ENCODE results near the gene RFC4.

RFC4 gene

GRCh38 chr3:186787642-186788481 is 18.4 kb downstream of the RFC4 start:
- no peaks in the 10 kb centered on the region for H3K27me3 ChIP-seq (ENCODE audit: control insufficient read depth in 2 of 2, insufficient read depth in 2 of 2, low read length in 2 of 2)
- peaks cover 59 to 62% of the 10 kb centered on the region in 2 donors for H3K36me3 ChIP-seq (ENCODE audit: control insufficient read depth in 2 of 2, insufficient read depth in 2 of 2, low read length in 2 of 2)
- no peak overlapping the region for H3K27ac ChIP-seq (ENCODE audit: low read depth in 2 of 2, low read length in 2 of 2)
- H3K9me3 ChIP-seq (ENCODE audit: control insufficient read depth in 2 of 2, low read length in 2 of 2), result no peaks in the 10 kb centered on the region
- peaks cover 24 to 27% of the 10 kb centered on the region in 2 donors for H3K4me1 ChIP-seq (ENCODE audit: control insufficient read depth in 2 of 2, insufficient read depth in 2 of 2, low read length in 2 of 2)
- H3K4me3 ChIP-seq (ENCODE audit: low read length in 2 of 2), result peak overlapping the region in 1 of 2 donors; percentile 27
- H3K9ac ChIP-seq (ENCODE audit: low read depth in 1 of 2, low read length in 2 of 2), result no peak overlapping the region

DNA sequence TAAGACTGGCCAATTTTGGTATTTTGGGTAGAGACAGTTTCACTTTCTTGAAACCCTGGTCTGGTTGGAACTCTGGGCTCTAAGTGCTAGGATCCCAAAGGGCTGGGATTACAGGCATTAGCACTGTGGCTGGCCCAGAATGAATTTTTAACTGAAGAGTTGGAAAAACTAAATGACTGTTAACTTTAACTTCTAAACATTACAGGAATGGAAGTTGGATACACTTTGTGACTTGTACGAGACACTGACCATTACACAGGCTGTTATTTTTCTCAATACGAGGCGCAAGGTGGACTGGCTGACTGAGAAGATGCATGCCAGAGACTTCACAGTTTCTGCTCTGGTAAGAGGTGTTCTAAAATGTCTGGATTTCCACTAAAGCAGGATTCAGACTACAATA is 19.4 kb downstream of the RFC4 start:
- peaks cover 24 to 27% of the 10 kb centered on the region in 2 donors for H3K4me1 ChIP-seq (ENCODE audit: control insufficient read depth in 2 of 2, insufficient read depth in 2 of 2, low read length in 2 of 2)
- H3K36me3 ChIP-seq (ENCODE audit: control insufficient read depth in 2 of 2, insufficient read depth in 2 of 2, low read length in 2 of 2), result peaks cover 59 to 62% of the 10 kb centered on the region in 2 donors
- H3K27ac ChIP-seq (ENCODE audit: low read depth in 2 of 2, low read length in 2 of 2), result no peak overlapping the region
- no peaks in the 10 kb centered on the region for H3K9me3 ChIP-seq (ENCODE audit: control insufficient read depth in 2 of 2, low read length in 2 of 2)
- H3K4me3 ChIP-seq (ENCODE audit: low read length in 2 of 2), result peak overlapping the region; percentile 27 to 38
- no peaks in the 10 kb centered on the region for H3K27me3 ChIP-seq (ENCODE audit: control insufficient read depth in 2 of 2, insufficient read depth in 2 of 2, low read length in 2 of 2)
- no peak overlapping the region for H3K9ac ChIP-seq (ENCODE audit: low read depth in 1 of 2, low read length in 2 of 2)

GRCh38 chr3:186785495-186786018 is 20.7 kb downstream of the RFC4 start:
- Histone ChIP-seq H3K27ac (ENCODE audit: low read depth in 2 of 2, low read length in 2 of 2) (no peak overlapping the region), H3K4me3 (ENCODE audit: low read length in 2 of 2) (peak overlapping the region; percentile 98 to 99), H3K9ac (ENCODE audit: low read depth in 1 of 2, low read length in 2 of 2) (peak overlapping the region; percentile 18 to 99), H3K9me3 (ENCODE audit: control insufficient read depth in 2 of 2, low read length in 2 of 2) (no peaks in the 10 kb centered on the region), H3K4me1 (ENCODE audit: control insufficient read depth in 2 of 2, insufficient read depth in 2 of 2, low read length in 2 of 2) (peaks cover 24 to 27% of the 10 kb centered on the region in 2 donors), H3K36me3 (ENCODE audit: control insufficient read depth in 2 of 2, insufficient read depth in 2 of 2, low read length in 2 of 2) (peaks cover 59 to 62% of the 10 kb centered on the region in 2 donors), H3K27me3 (ENCODE audit: control insufficient read depth in 2 of 2, insufficient read depth in 2 of 2, low read length in 2 of 2) (no peaks in the 10 kb centered on the region)

- Histone ChIP-seq H3K4me3 (ENCODE audit: low read length in 2 of 2) (peak overlapping the region; percentile 98 to 99), H3K4me1 (ENCODE audit: control insufficient read depth in 2 of 2, insufficient read depth in 2 of 2, low read length in 2 of 2) (peaks cover 24 to 27% of the 10 kb centered on the region in 2 donors), H3K27ac (ENCODE audit: low read depth in 2 of 2, low read length in 2 of 2) (no peak overlapping the region), H3K36me3 (ENCODE audit: control insufficient read depth in 2 of 2, insufficient read depth in 2 of 2, low read length in 2 of 2) (peaks cover 57% of the 10 kb centered on the region in 2 donors), H3K9me3 (ENCODE audit: control insufficient read depth in 2 of 2, low read length in 2 of 2) (no peaks in the 10 kb centered on the region), H3K9ac (ENCODE audit: low read depth in 1 of 2, low read length in 2 of 2) (peak overlapping the region; percentile 99 to 100), H3K27me3 (ENCODE audit: control insufficient read depth in 2 of 2, insufficient read depth in 2 of 2, low read length in 2 of 2) (no peaks in the 10 kb centered on the region)
Observed at GRCh38 chr3:186784820-186785494, 21.3 kb downstream of the RFC4 start.

DNA sequence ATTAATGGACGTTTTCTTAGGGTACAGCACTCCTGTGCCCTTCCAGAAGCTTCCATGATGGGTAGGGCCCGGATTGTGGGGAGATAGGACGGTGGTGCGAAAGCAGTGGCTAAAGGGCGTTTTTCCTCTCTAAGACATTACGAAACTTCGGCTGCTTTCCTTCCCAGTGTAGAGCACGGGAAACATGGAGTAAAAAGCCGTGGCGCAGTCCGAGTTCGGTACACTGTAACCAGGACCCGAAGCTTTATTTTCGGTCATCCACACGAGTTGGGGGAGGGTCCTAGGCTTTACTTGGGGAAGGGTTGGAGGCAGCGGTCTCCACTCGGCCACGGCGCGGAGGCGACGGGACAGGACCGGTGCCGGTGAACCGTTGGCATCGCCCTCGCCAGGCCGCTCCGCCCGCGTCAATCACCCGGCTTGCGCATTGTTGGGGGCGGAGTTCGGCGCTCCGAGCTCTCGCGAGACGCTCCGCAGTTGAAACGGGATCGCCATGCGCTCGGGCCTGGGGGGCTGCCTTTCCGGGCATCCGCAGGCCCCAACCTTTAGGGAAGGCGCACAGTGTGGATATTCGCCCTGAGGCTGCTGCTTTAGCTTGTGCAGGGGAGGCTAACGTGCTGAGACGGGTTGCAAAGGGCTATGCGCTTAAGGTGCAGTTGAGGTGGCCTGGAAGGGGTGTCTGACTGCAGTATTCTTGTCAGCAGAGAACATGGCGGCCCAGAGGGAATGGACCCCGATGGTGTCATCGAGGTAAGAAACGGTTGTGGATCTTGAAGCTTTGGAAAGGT is 22.4 kb downstream of the RFC4 start:
- H3K27ac ChIP-seq (ENCODE audit: low read depth in 2 of 2, low read length in 2 of 2), result peak overlapping the region; percentile 97 to 99
- no peaks in the 10 kb centered on the region for H3K9me3 ChIP-seq (ENCODE audit: control insufficient read depth in 2 of 2, low read length in 2 of 2)
- peaks cover 49% of the 10 kb centered on the region in 2 donors for H3K36me3 ChIP-seq (ENCODE audit: control insufficient read depth in 2 of 2, insufficient read depth in 2 of 2, low read length in 2 of 2)
- no peaks in the 10 kb centered on the region for H3K27me3 ChIP-seq (ENCODE audit: control insufficient read depth in 2 of 2, insufficient read depth in 2 of 2, low read length in 2 of 2)
- peaks cover 24 to 27% of the 10 kb centered on the region in 2 donors for H3K4me1 ChIP-seq (ENCODE audit: control insufficient read depth in 2 of 2, insufficient read depth in 2 of 2, low read length in 2 of 2)
- H3K4me3 ChIP-seq (ENCODE audit: low read length in 2 of 2), result peak overlapping the region; percentile 98 to 99
- H3K9ac ChIP-seq (ENCODE audit: low read depth in 1 of 2, low read length in 2 of 2), result peak overlapping the region; percentile 99 to 100

DNA sequence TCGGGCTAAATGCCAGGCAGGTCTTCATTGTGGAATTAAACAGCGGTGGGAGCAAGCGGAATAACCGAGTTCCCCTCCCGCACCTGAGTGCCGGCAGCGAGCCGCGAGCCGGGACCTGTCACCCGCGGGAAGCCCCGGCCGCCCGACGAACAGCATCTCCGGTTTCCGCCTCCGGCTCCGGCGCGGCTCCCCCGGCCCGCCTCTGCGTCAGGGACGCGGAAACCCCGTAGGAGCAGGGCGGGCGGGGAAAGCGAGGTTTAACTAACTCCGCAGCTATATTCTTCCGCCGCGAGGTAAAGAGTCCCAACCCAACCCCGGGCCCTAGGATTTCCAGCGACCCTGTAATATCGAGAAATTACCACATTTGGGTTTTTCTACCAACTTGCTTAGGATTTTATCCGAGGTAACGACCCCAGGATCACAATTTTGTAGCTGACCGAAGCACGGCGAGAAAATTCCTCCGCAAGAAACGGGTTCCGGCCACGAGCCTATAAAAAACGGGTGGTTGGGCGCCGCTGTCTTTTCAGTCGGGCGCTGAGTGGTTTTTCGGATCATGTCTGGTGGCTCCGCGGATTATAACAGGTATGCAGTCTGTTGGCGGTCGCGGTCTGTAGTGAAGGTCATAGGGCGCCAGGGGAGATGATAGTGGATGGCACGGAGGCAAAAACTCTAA is 23.1 kb downstream of the RFC4 start, which contains the start of gene EIF4A2:
Gene EIF4A2 (plus strand): TSS at position 520 of the 673 bp plus-strand sequence. CDS start 34 bp downstream, at position 554.
- Histone ChIP-seq H3K4me1 (ENCODE audit: control insufficient read depth in 2 of 2, insufficient read depth in 2 of 2, low read length in 2 of 2) (peaks cover 23 to 27% of the 10 kb centered on the region in 2 donors), H3K9ac (ENCODE audit: low read depth in 1 of 2, low read length in 2 of 2) (peak within 1 kb of the TSS; percentile 99 to 100), H3K9me3 (ENCODE audit: control insufficient read depth in 2 of 2, low read length in 2 of 2) (no peaks in the 10 kb centered on the region), H3K27ac (ENCODE audit: low read depth in 2 of 2, low read length in 2 of 2) (peak within 1 kb of the TSS; percentile 97 to 99), H3K36me3 (ENCODE audit: control insufficient read depth in 2 of 2, insufficient read depth in 2 of 2, low read length in 2 of 2) (peaks cover 41% of the 10 kb centered on the region in 2 donors), H3K27me3 (ENCODE audit: control insufficient read depth in 2 of 2, insufficient read depth in 2 of 2, low read length in 2 of 2) (no peaks in the 10 kb centered on the region), H3K4me3 (ENCODE audit: low read length in 2 of 2) (peak within 1 kb of the TSS; percentile 98 to 99)

DNA sequence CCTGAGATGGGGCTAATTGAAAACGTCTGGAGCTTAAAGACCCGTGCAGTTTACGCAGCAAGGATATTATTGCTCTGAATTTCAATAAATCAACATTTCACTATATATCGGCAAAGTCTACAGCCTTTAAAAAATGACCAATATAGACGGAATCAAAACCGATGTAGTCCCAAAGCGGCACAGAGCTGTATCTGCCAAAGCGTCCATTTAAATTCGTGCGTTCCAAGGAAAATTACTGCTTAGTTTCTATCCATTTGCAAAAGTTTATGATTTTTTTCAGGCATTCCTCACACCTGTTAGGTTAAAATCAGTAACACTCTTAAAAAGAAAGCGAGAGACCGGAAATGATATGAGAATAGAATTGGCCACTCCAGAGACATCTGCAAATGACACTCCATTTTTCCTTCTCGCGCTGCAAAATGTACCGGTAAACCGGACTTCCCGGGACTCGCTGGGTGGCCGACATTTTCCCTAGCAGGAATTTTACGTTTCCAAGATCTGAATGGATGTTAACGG is 23.7 kb downstream of the RFC4 start:
- Histone ChIP-seq H3K9ac (ENCODE audit: low read depth in 1 of 2, low read length in 2 of 2) (peak overlapping the region; percentile 99 to 100), H3K27me3 (ENCODE audit: control insufficient read depth in 2 of 2, insufficient read depth in 2 of 2, low read length in 2 of 2) (no peaks in the 10 kb centered on the region), H3K9me3 (ENCODE audit: control insufficient read depth in 2 of 2, low read length in 2 of 2) (no peaks in the 10 kb centered on the region), H3K4me3 (ENCODE audit: low read length in 2 of 2) (peak overlapping the region; percentile 98 to 99), H3K27ac (ENCODE audit: low read depth in 2 of 2, low read length in 2 of 2) (peak overlapping the region; percentile 97 to 99), H3K36me3 (ENCODE audit: control insufficient read depth in 2 of 2, insufficient read depth in 2 of 2, low read length in 2 of 2) (peaks cover 35% of the 10 kb centered on the region in 2 donors), H3K4me1 (ENCODE audit: control insufficient read depth in 2 of 2, insufficient read depth in 2 of 2, low read length in 2 of 2) (peaks cover 18 to 27% of the 10 kb centered on the region in 2 donors)

- no peaks in the 10 kb centered on the region for H3K9me3 ChIP-seq (ENCODE audit: control insufficient read depth in 2 of 2, low read length in 2 of 2)
- no peaks in the 10 kb centered on the region for H3K27me3 ChIP-seq (ENCODE audit: control insufficient read depth in 2 of 2, insufficient read depth in 2 of 2, low read length in 2 of 2)
- no peak overlapping the region for H3K27ac ChIP-seq (ENCODE audit: low read depth in 2 of 2, low read length in 2 of 2)
- H3K4me1 ChIP-seq (ENCODE audit: control insufficient read depth in 2 of 2, insufficient read depth in 2 of 2, low read length in 2 of 2), result no peaks in the 10 kb centered on the region
- peaks cover 1 to 2% of the 10 kb centered on the region in 2 donors for H3K36me3 ChIP-seq (ENCODE audit: control insufficient read depth in 2 of 2, insufficient read depth in 2 of 2, low read length in 2 of 2)
- no peak overlapping the region for H3K9ac ChIP-seq (ENCODE audit: low read depth in 1 of 2, low read length in 2 of 2)
- H3K4me3 ChIP-seq (ENCODE audit: low read length in 2 of 2), result no peak overlapping the region
Observed at GRCh38 chr3:186779204-186779603, 27.1 kb downstream of the RFC4 start.

DNA sequence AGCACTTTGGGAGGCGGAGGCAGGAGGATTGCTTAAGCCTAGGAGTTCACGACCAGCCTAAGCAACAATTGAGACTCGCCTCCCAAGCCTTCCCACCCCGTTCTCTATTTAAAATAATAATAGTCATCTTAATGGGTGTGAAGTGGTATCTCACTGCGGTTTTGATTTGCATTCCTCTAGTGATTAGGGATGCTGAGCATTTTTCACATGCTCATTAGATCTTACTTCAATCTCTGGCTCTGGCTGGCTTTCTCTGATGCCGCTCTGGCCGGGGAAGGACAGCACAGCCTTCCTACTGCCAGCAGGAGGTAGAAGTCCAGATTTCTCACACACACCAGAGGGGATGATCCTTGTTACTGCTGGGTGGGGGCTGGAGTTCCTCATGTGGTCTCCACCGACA is 30.3 kb downstream of the RFC4 start:
- no peak overlapping the region for H3K9ac ChIP-seq (ENCODE audit: low read depth in 1 of 2, low read length in 2 of 2)
- no peaks in the 10 kb centered on the region for H3K36me3 ChIP-seq (ENCODE audit: control insufficient read depth in 2 of 2, insufficient read depth in 2 of 2, low read length in 2 of 2)
- H3K27ac ChIP-seq (ENCODE audit: low read depth in 2 of 2, low read length in 2 of 2), result no peak overlapping the region
- peaks cover 0 to 10% of the 10 kb centered on the region in 2 donors for H3K4me1 ChIP-seq (ENCODE audit: control insufficient read depth in 2 of 2, insufficient read depth in 2 of 2, low read length in 2 of 2)
- no peaks in the 10 kb centered on the region for H3K9me3 ChIP-seq (ENCODE audit: control insufficient read depth in 2 of 2, low read length in 2 of 2)
- no peaks in the 10 kb centered on the region for H3K27me3 ChIP-seq (ENCODE audit: control insufficient read depth in 2 of 2, insufficient read depth in 2 of 2, low read length in 2 of 2)
- no peak overlapping the region for H3K4me3 ChIP-seq (ENCODE audit: low read length in 2 of 2)

Measured in mucosa of rectum (tissue), 2 donors.